Cardiac muscle cell (in vitro differentiated cells and primary cell): ENCODE results near the gene PSMC3IP. TPM values are rescaled to one million over a fixed set of nuclear protein-coding genes. Genes with fewer than 3 reads are reported as not detected.
A peak's percentile ranks its signal among the peaks of the same experiment; 100 is the strongest.

Experiments
- DNase-seq, 2 donors: peaks; one replicate each; pipeline versions ENCODE4 v3.0.0 to v3.0.0-alpha.2; 2010 to 2017; ENCODE audit warnings: low read depth in 1 of 2, low spot score in 1 of 2
- H3K27ac ChIP-seq: fragments of 200-600 bp; sonication (generic); 2 replicates; pipeline ENCODE4 v1.5.1; 2016
- H3K27me3 ChIP-seq: fragments of 200-600 bp; sonication (generic); 2 replicates; pipeline ENCODE4 v1.6.0; 2016; ENCODE audit warnings: control low read depth
- H3K36me3 ChIP-seq: fragments of 200-600 bp; sonication (generic); 2 replicates; pipeline ENCODE4 v1.5.1; 2016; ENCODE audit warnings: control low read depth
- H3K4me1 ChIP-seq: fragments of 200-600 bp; sonication (generic); 2 replicates; pipeline ENCODE4 v1.8.1; 2017; ENCODE audit warnings: low read depth, mild to moderate bottlenecking, mixed run types
- H3K4me3 ChIP-seq: fragments of 200-600 bp; sonication (generic); 2 replicates; pipeline ENCODE4 v1.5.1; 2016; ENCODE audit warnings: mild to moderate bottlenecking
- H3K9me3 ChIP-seq: fragments of 200-600 bp; sonication (generic); 2 replicates; pipeline ENCODE4 v1.5.1; 2017; ENCODE audit warnings: low read depth, mild to moderate bottlenecking, control low read depth
- CTCF ChIP-seq: IDR thresholded peaks from 2 replicates; pipeline ENCODE4 v1.5.1; 2012; ENCODE audit warnings: low read depth, mild to moderate bottlenecking, low read length
- polyA plus RNA-seq: library from polyadenylated mRNA; unstranded; fragments of >200 nt; fragmentation: Nextera tagmentation; extraction: Ambion mirVana; gene quantifications from 2 replicates; pipeline ENCODE4 v1.2.1, GENCODE V29; 2016
- total RNA-seq: library from RNA; depleted of rRNA; stranded (reverse); fragments of >200 nt; gene quantifications from 2 replicates; pipeline ENCODE4 v1.2.3, GENCODE V29; 2016

PSMC3IP gene
- total and polyA plus RNA-seq, 2 experiments from 2014 or later = 6.2 to 14.0 TPM

GRCh38 chr17:42581744-42582270, 4.3 kb upstream of the PSMC3IP start:
- Histone ChIP-seq H3K27me3 (no peaks in the 10 kb centered on the region), H3K4me3 (no peak overlapping the region), H3K4me1 (no peaks in the 10 kb centered on the region), H3K9me3 (no peaks in the 10 kb centered on the region), H3K36me3 (peaks cover 46% of the 10 kb centered on the region), H3K27ac (no peak overlapping the region)
- no peak for TF ChIP-seq CTCF
- DNase-seq = no peak

DNA sequence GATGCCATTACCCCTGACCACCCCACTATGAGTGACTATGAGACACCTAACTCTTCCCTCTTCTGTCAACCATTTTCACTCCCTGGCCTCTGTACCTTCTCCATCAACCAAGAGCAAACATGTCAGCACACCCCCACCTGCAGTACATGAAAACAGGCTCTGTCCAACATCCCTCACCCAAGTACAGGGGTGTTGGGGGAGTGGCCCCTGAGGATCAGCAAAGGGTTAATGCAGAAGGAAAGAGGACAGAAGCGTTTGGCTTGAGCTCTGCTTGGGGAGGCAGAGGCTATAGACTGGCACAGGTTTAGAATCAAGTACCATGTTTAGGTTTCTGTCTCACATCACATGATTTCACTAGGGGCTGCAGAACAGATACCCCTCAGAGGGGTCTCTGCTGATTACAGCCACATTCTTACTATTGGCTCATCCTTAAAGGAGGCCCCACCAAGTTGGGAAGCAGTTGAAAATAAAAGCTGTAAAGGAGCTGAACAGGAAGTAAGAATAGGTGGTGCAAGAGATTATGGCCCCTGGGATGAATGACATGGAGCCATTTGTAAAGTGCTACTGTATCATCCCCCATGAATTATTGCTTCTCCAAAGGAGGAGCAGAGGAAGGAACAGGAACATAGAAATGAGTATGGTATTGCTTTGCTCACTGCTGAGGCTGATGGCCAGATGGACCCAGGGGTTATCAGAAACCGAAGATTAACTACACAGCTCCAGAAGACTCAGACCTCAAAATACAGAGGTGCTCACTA, 2.4 kb upstream of the PSMC3IP start:
- Histone ChIP-seq H3K27me3 (no peaks in the 10 kb centered on the region), H3K27ac (no peak overlapping the region), H3K4me3 (no peak overlapping the region), H3K9me3 (no peaks in the 10 kb centered on the region), H3K36me3 (peaks cover 30% of the 10 kb centered on the region), H3K4me1 (no peaks in the 10 kb centered on the region)
- no peak for DNase-seq
- no peak for TF ChIP-seq CTCF

DNA sequence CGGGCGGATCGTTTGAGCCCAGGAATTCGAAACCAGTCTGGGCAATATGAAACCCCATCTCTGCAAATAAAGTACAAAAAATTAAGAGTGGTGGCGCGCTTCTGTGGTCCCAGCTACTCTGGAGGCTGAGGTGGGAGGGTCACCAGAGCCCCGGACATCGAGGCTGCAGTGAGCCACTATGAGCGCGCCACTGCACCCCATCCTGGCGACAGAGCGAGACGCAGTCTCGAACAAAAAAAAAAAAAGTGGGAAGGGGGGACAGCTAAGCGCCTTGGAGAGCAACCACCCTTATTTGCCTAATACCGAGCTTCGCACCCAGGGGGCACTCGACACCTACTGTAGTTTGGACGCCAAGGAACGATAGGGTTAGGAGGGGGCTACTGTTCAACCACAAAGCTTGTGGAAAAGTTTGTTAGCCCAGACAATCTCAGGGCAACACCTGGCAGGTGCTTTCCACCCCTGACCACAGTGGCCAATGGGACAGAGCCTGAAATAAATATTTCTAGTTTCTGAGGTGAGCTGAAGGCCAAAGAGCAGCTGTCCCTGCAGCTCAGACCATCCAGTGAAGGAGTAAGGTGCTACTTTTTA, 847 bp upstream of the PSMC3IP start:
- TF ChIP-seq CTCF = peak; percentile 79
- peaks cover 28% of the 10 kb centered on the region for H3K36me3 ChIP-seq
- no peaks in the 10 kb centered on the region for H3K27me3 ChIP-seq
- H3K4me1 ChIP-seq = no peaks in the 10 kb centered on the region
- H3K27ac ChIP-seq = peak overlapping the region; percentile 72
- peak overlapping the region; percentile 64 for H3K4me3 ChIP-seq
- H3K9me3 ChIP-seq = no peaks in the 10 kb centered on the region
- peak; percentile 76 to 82 for DNase-seq

- H3K4me1 ChIP-seq = no peaks in the 10 kb centered on the region
- H3K4me3 ChIP-seq = peak overlapping the region; percentile 64
- no peak for TF ChIP-seq CTCF
- peaks cover 31% of the 10 kb centered on the region for H3K36me3 ChIP-seq
- no peaks in the 10 kb centered on the region for H3K27me3 ChIP-seq
- no peak overlapping the region for H3K27ac ChIP-seq
- H3K9me3 ChIP-seq = no peaks in the 10 kb centered on the region
- no peak for DNase-seq
Measured at GRCh38 chr17:42577140-42577531, 393 bp downstream of the PSMC3IP start.

DNA sequence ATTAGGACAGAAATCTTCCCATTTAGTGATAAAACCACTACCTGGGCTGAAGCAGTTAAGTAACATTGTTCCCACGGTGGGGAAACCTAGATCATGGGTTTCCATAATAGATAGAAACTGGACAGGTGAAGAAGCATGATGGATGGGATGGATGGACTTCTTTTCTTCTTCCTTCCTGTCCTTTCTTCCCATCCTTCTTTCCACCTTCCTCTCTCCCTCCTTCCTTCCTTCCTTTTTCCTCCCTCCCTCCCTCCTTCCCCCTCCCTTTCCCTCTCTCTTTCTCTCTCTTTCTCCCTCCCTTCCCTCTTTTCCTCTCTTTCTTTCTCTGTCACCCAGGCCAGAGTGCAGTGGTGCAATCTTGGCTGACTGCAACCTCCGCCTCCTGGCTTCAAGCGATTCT, 3.1 kb downstream of the PSMC3IP start:
- Histone ChIP-seq H3K4me3 (no peak overlapping the region), H3K27ac (no peak overlapping the region), H3K9me3 (no peaks in the 10 kb centered on the region), H3K36me3 (peaks cover 40% of the 10 kb centered on the region), H3K27me3 (no peaks in the 10 kb centered on the region), H3K4me1 (no peaks in the 10 kb centered on the region)
- no peak for TF ChIP-seq CTCF
- DNase-seq = no peak
